Liver (tissue), 9 donors: Measurements from ENCODE around the gene PRAC1. TPM values are rescaled to one million over a fixed set of nuclear protein-coding genes. Genes with fewer than 3 reads are reported as not detected.

Experiments
- DNase-seq: peaks from one replicate; pipeline ENCODE4 v3.0.0-alpha.2; 2017; ENCODE audit warnings: low spot score
- H3K27ac ChIP-seq, 2 donors: one replicate each; pipeline ENCODE4 v1.7.0; 2013; ENCODE audit warnings: inconsistent platforms in 2 of 2, low read length in 2 of 2, control low read depth in 1 of 2, low read depth in 1 of 2, mild to moderate bottlenecking in 1 of 2
- H3K27me3 ChIP-seq, 4 donors: one replicate each; pipeline versions ENCODE4 v1.6.1 to v1.7.0; 2013; ENCODE audit warnings: low read length in 3 of 4, inconsistent platforms in 1 of 4, mild to moderate bottlenecking in 1 of 4, moderate library complexity in 1 of 4; ENCODE audit not compliant: control insufficient read depth in 4 of 4, insufficient read depth in 4 of 4
- H3K36me3 ChIP-seq, 4 donors: one replicate each; pipeline versions ENCODE4 v1.6.1 to v1.7.0; 2013; ENCODE audit warnings: low read length in 3 of 4, mild to moderate bottlenecking in 3 of 4, low read depth in 1 of 4, moderate library complexity in 1 of 4; ENCODE audit not compliant: control insufficient read depth in 4 of 4, insufficient read depth in 3 of 4
- H3K4me1 ChIP-seq, 4 donors: one replicate each; pipeline versions ENCODE4 v1.6.1 to v1.7.0; 2013; ENCODE audit warnings: low read length in 3 of 4, mild to moderate bottlenecking in 3 of 4, moderate library complexity in 1 of 4; ENCODE audit not compliant: control insufficient read depth in 4 of 4, insufficient read depth in 4 of 4
- H3K4me3 ChIP-seq, 3 donors: one replicate each; pipeline versions ENCODE4 v1.6.1 to v1.7.0; 2013; ENCODE audit warnings: low read length in 3 of 3, control low read depth in 1 of 3, low read depth in 1 of 3, mild to moderate bottlenecking in 1 of 3
- H3K9ac ChIP-seq, 2 donors: one replicate each; pipeline ENCODE4 v1.7.0; 2013; ENCODE audit warnings: low read length in 2 of 2, mild to moderate bottlenecking in 2 of 2, moderate library complexity in 2 of 2, control low read depth in 1 of 2, low read depth in 1 of 2
- H3K9me3 ChIP-seq, 4 donors: one replicate each; pipeline versions ENCODE4 v1.6.1 to v1.7.0; 2013; ENCODE audit warnings: low read length in 3 of 4; ENCODE audit not compliant: control insufficient read depth in 4 of 4
- EGR1 ChIP-seq, 2 donors: IDR thresholded peaks; 2 replicates each; pipeline ENCODE4 v1.6.1; 2016 to 2018; ENCODE audit warnings: antibody characterized with exemption in 2 of 2, low read depth in 2 of 2
- FOXA1 ChIP-seq: IDR thresholded peaks from 2 replicates; pipeline ENCODE4 v1.6.1; 2016; ENCODE audit warnings: antibody characterized with exemption
- FOXA2 ChIP-seq: IDR thresholded peaks from 2 replicates; pipeline ENCODE4 v1.6.1; 2016; ENCODE audit warnings: antibody characterized with exemption
- GABPA ChIP-seq, 2 donors: IDR thresholded peaks in 1 of 2; conservative IDR thresholded peaks in 1 of 2; 2 replicates each; pipeline ENCODE4 v1.6.1; 2016; ENCODE audit warnings: antibody characterized with exemption in 2 of 2, mild to moderate bottlenecking in 1 of 2, moderate library complexity in 1 of 2
- HNF4A ChIP-seq, 2 donors: conservative IDR thresholded peaks; 2 replicates each; pipeline ENCODE4 v1.6.1; 2016; ENCODE audit warnings: antibody characterized with exemption in 2 of 2, mild to moderate bottlenecking in 2 of 2
- HNF4G ChIP-seq: IDR thresholded peaks from 2 replicates; pipeline ENCODE4 v1.6.1; 2016; ENCODE audit warnings: antibody characterized with exemption
- NR2F2 ChIP-seq: IDR thresholded peaks from 2 replicates; pipeline ENCODE4 v1.6.1; 2016; ENCODE audit warnings: antibody characterized with exemption
- RAD21 ChIP-seq, 2 donors: IDR thresholded peaks; 2 replicates each; pipeline ENCODE4 v1.6.1; 2016; ENCODE audit warnings: antibody characterized with exemption in 2 of 2, mild to moderate bottlenecking in 2 of 2
- RXRA ChIP-seq, 2 donors: IDR thresholded peaks; 2 replicates each; pipeline ENCODE4 v1.6.1; 2017 to 2018; ENCODE audit warnings: antibody characterized with exemption in 2 of 2, mild to moderate bottlenecking in 1 of 2
- SP1 ChIP-seq: IDR thresholded peaks from 2 replicates; pipeline ENCODE4 v1.6.1; 2018; ENCODE audit warnings: antibody characterized with exemption, mild to moderate bottlenecking
- TAF1 ChIP-seq: conservative IDR thresholded peaks from 2 replicates; pipeline ENCODE4 v1.6.1; 2016; ENCODE audit warnings: antibody characterized with exemption, mild to moderate bottlenecking
- YY1 ChIP-seq: IDR thresholded peaks from 2 replicates; pipeline ENCODE4 v1.6.1; 2016; ENCODE audit warnings: antibody characterized with exemption, mild to moderate bottlenecking
- WGBS: extraction: QIAGEN DNeasy Blood & Tissue Kit; methylation state at CpG from one replicate; pipeline ENCODE4 v1.1.7; 2013; 5-methylcytosine and 5-hydroxymethylcytosine counted together
- polyA plus RNA-seq, 2 donors: library from polyadenylated mRNA; stranded (reverse) in 1 of 2; unstranded in 1 of 2; fragments of 200-250 nt in 1 of 2; fragments of >200 nt in 1 of 2; fragmentation: Nextera tagmentation in 1 of 2; extraction: Ambion mirVana in 1 of 2; gene quantifications; one replicate each; pipeline versions ENCODE4 v1.2.1 to v1.2.3, GENCODE V29; 2013 to 2015
- total RNA-seq, 2 donors: library from RNA; depleted of rRNA; stranded (reverse); fragments of >200 nt; gene quantifications; one replicate each; pipeline ENCODE4 v1.2.3, GENCODE V29; 2014
- TF ChIP-seq, protein P1 (sequence below): IDR thresholded peaks from 2 replicates; pipeline ENCODE4 v1.6.1; 2016; ENCODE audit warnings: antibody characterized with exemption, mild to moderate bottlenecking
- TF ChIP-seq, protein P2 (sequence below): IDR thresholded peaks from 2 replicates; pipeline ENCODE4 v1.6.1; 2016; ENCODE audit warnings: antibody characterized with exemption
- TF ChIP-seq, protein P3 (sequence below): IDR thresholded peaks from 2 replicates; pipeline ENCODE4 v1.6.1; 2016; ENCODE audit warnings: antibody characterized with exemption
- TF ChIP-seq, protein P4 (sequence below): fragments of 150-350 bp; IDR thresholded peaks from 2 replicates; pipeline ENCODE4 v1.5.1; 2017; ENCODE audit warnings: improper control_type of control experiment, low read depth, low read length; ENCODE audit not compliant: missing input control
- donor health status: healthy.
- donor health status: healthy.
- donor health status: healthy.
- donor health status: healthy.
- donor health status: healthy.

PRAC1 gene
- total and polyA plus RNA-seq, 4 donors: not detected

DNA sequence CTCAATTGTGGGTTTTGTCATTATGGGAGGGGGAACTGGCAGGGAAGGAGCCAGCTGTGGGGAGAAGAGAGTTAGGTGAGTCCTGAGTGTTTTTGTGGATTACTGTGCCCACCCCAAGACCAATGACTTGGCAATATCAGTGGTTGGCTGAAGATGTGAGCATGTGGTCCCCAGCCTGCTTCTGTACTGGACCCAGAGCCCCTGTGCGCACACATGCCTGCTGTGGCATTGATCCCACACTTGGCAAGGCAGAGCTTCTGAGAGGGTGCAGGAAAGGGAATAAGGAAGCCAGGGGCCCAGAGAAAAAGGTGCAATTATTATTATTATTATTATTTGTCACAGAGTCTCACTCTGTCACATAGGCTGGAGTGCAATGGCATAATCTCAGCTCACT, 1.3 kb downstream of the PRAC1 start:
- peaks cover 0 to 11% (median 0%) of the 10 kb centered on the region in 4 donors for H3K9me3 ChIP-seq
- TF ChIP-seq, protein P1, sequence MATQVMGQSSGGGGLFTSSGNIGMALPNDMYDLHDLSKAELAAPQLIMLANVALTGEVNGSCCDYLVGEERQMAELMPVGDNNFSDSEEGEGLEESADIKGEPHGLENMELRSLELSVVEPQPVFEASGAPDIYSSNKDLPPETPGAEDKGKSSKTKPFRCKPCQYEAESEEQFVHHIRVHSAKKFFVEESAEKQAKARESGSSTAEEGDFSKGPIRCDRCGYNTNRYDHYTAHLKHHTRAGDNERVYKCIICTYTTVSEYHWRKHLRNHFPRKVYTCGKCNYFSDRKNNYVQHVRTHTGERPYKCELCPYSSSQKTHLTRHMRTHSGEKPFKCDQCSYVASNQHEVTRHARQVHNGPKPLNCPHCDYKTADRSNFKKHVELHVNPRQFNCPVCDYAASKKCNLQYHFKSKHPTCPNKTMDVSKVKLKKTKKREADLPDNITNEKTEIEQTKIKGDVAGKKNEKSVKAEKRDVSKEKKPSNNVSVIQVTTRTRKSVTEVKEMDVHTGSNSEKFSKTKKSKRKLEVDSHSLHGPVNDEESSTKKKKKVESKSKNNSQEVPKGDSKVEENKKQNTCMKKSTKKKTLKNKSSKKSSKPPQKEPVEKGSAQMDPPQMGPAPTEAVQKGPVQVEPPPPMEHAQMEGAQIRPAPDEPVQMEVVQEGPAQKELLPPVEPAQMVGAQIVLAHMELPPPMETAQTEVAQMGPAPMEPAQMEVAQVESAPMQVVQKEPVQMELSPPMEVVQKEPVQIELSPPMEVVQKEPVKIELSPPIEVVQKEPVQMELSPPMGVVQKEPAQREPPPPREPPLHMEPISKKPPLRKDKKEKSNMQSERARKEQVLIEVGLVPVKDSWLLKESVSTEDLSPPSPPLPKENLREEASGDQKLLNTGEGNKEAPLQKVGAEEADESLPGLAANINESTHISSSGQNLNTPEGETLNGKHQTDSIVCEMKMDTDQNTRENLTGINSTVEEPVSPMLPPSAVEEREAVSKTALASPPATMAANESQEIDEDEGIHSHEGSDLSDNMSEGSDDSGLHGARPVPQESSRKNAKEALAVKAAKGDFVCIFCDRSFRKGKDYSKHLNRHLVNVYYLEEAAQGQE: no peak
- TF ChIP-seq RAD21 (IDR thresholded peaks at IDR 0.05): no peak
- TF ChIP-seq NR2F2: no peak
- TF ChIP-seq, protein P2, sequence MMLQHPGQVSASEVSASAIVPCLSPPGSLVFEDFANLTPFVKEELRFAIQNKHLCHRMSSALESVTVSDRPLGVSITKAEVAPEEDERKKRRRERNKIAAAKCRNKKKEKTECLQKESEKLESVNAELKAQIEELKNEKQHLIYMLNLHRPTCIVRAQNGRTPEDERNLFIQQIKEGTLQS: no peak
- TF ChIP-seq EGR1 (IDR thresholded peaks at IDR 0.05; ENCODE audit: low read depth in 2 of 2): no peak
- no peak for TF ChIP-seq TAF1
- no peak for TF ChIP-seq YY1
- no peak for TF ChIP-seq HNF4A (conservative IDR thresholded peaks at IDR 0.05)
- TF ChIP-seq, protein P3, sequence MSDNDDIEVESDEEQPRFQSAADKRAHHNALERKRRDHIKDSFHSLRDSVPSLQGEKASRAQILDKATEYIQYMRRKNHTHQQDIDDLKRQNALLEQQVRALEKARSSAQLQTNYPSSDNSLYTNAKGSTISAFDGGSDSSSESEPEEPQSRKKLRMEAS: no peak
- TF ChIP-seq, protein P4, sequence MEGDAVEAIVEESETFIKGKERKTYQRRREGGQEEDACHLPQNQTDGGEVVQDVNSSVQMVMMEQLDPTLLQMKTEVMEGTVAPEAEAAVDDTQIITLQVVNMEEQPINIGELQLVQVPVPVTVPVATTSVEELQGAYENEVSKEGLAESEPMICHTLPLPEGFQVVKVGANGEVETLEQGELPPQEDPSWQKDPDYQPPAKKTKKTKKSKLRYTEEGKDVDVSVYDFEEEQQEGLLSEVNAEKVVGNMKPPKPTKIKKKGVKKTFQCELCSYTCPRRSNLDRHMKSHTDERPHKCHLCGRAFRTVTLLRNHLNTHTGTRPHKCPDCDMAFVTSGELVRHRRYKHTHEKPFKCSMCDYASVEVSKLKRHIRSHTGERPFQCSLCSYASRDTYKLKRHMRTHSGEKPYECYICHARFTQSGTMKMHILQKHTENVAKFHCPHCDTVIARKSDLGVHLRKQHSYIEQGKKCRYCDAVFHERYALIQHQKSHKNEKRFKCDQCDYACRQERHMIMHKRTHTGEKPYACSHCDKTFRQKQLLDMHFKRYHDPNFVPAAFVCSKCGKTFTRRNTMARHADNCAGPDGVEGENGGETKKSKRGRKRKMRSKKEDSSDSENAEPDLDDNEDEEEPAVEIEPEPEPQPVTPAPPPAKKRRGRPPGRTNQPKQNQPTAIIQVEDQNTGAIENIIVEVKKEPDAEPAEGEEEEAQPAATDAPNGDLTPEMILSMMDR: no peak
- no peak overlapping the region for H3K9ac ChIP-seq
- WGBS: 73% methylated on average over 1 of the region's 1 CpG
- peaks cover 9 to 51% (median 27%) of the 10 kb centered on the region in 4 donors for H3K27me3 ChIP-seq
- H3K36me3 ChIP-seq: no peaks in the 10 kb centered on the region
- peaks cover 0 to 26% (median 5%) of the 10 kb centered on the region in 4 donors for H3K4me1 ChIP-seq
- no peak for DNase-seq
- no peak overlapping the region for H3K27ac ChIP-seq
- no peak overlapping the region for H3K4me3 ChIP-seq

DNA sequence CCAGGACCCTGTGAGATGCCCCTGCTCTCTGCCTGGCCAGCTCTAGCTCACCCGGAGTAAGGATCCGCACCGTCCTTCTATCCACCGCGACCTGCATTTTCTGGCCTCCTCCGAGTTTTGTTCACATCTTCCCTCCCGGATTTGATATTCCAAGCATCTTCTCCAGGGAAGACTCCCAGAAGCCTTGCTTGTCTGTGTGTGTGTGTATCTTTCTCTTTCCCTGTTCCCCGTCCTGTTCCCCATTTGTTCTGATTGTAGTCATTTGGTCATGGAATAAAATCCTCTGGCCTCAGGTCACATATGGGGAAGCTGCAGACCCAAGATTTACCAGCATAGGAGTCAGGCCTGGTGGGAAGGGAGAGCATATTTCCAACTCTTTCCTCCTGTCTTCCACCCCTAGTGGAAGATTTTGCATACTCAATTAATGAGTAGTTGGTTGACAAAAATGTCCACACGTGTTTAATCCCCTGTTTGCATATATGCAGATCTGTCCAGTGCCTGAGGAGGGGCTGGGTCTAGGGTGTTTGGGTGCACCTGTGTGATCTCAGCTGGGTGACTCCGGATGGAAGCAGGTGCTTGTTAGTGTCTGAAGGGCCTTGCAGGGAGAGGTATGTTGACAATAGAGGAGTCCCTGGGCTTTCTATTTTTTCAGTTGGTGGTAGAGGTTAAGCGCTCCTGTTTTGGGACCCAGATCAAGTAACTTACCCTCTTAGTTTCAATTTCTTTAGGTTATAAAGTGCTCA, 1.9 kb downstream of the PRAC1 start:
- Histone ChIP-seq H3K27ac (no peak overlapping the region), H3K36me3 (no peaks in the 10 kb centered on the region), H3K27me3 (peaks cover 8 to 49% (median 28%) of the 10 kb centered on the region in 4 donors), H3K9ac (no peak overlapping the region), H3K4me3 (no peak overlapping the region), H3K9me3 (peaks cover 0 to 11% (median 0%) of the 10 kb centered on the region in 4 donors), H3K4me1 (peaks cover 0 to 26% (median 5%) of the 10 kb centered on the region in 4 donors)
- 25% methylated on average over 11 of the region's 11 CpGs for WGBS
- TF ChIP-seq RAD21 (IDR thresholded peaks at IDR 0.05): no peak
- no peak for TF ChIP-seq GABPA (IDR thresholded peaks at IDR 0.05 in 1 of 2, conservative IDR thresholded peaks at IDR 0.05 in 1 of 2)
- no peak for TF ChIP-seq SP1
- no peak for TF ChIP-seq NR2F2
- no peak for TF ChIP-seq RXRA (IDR thresholded peaks at IDR 0.05)
- TF ChIP-seq FOXA1: no peak
- TF ChIP-seq, protein P2: no peak
- TF ChIP-seq EGR1 (IDR thresholded peaks at IDR 0.05; ENCODE audit: low read depth in 2 of 2): no peak
- no peak for TF ChIP-seq HNF4G
- TF ChIP-seq TAF1: no peak
- TF ChIP-seq FOXA2: no peak
- TF ChIP-seq YY1: no peak
- TF ChIP-seq, protein P3: no peak
- DNase-seq: no peak
